Uterus (tissue), 4 donors: Measurements from ENCODE around the gene E2F8. TPM values are rescaled to one million over a fixed set of nuclear protein-coding genes. Genes with fewer than 3 reads are reported as not detected.

Experiments used
- DNase-seq, 2 donors: peaks; one replicate each; pipeline ENCODE4 v3.0.0-alpha.2; 2019 to 2020
- H3K27ac ChIP-seq, 2 donors: fragments of 200-600 bp; sonication (generic); 1 replicate in 1 of 2; 2 replicates in 1 of 2; pipeline ENCODE4 v1.5.1; 2016 to 2018
- H3K27me3 ChIP-seq, 2 donors: fragments of 200-600 bp; sonication (generic); one replicate each; pipeline ENCODE4 v1.5.1; 2018 to 2019; ENCODE audit warnings: control low read depth in 1 of 2
- H3K36me3 ChIP-seq, 2 donors: fragments of 200-600 bp; sonication (generic); one replicate each; pipeline ENCODE4 v1.5.1; 2019; ENCODE audit warnings: control low read depth in 1 of 2
- H3K4me1 ChIP-seq, 2 donors: fragments of 200-600 bp; sonication (generic); one replicate each; pipeline ENCODE4 v1.5.1; 2018 to 2019; ENCODE audit warnings: control low read depth in 1 of 2
- H3K4me3 ChIP-seq, 2 donors: fragments of 200-600 bp; sonication (generic); 1 replicate in 1 of 2; 2 replicates in 1 of 2; pipeline ENCODE4 v1.5.1; 2018 to 2019; ENCODE audit warnings: mild to moderate bottlenecking in 1 of 2
- H3K9me3 ChIP-seq, 2 donors: fragments of 200-600 bp; sonication (generic); one replicate each; pipeline ENCODE4 v1.5.1; 2019; ENCODE audit warnings: control low read depth in 1 of 2
- CTCF ChIP-seq, 4 experiments: fragments of 200-600 bp in 2 of 4; fragments of 450-650 bp in 2 of 4; sonication (generic) in 2 of 4; IDR thresholded peaks; one replicate each; pipeline ENCODE4 v1.5.1; 2016 to 2019; ENCODE audit warnings: antibody characterized with exemption in 4 of 4, mild to moderate bottlenecking in 2 of 4, moderate library complexity in 1 of 4
- POLR2A ChIP-seq, 2 donors: fragments of 450-650 bp; IDR thresholded peaks; one replicate each; pipeline ENCODE4 v1.6.1; 2016; ENCODE audit warnings: antibody characterized with exemption in 2 of 2, mild to moderate bottlenecking in 1 of 2, moderate library complexity in 1 of 2
- intact Hi-C: fragments of 100-400 bp; cut with DNase I; formaldehyde crosslinking; loops from one replicate; pipeline ENCODE4 v1.15.1; 2023; ENCODE audit warnings: low total_unique reads
- total RNA-seq, 4 donors: library from RNA; depleted of rRNA in 3 of 4; stranded (reverse); fragments of >200 nt in 3 of 4; gene quantifications; one replicate each; pipeline versions ENCODE4 v1.1.0 to v1.2.4, GENCODE V29; 2014 to 2023
- donor health status: DM: yes; HTN: yes; CAD: no.

The E2F8 gene
- total RNA-seq, 4 donors from 2014 or later, result 2.4 TPM; not detected in 3

GRCh38 chr11:19225123-19225522 lies 15.6 kb downstream of the E2F8 start:
- TF ChIP-seq CTCF (IDR thresholded peaks at IDR 0.05) (no peak), POLR2A (IDR thresholded peaks at IDR 0.05) (no peak)
- no peaks in the 10 kb centered on the region for H3K4me1 ChIP-seq

GRCh38 chr11:19220903-19221724 lies 19.6 kb downstream of the E2F8 start:
- no peak for TF ChIP-seq CTCF (IDR thresholded peaks at IDR 0.05)
- no peak for TF ChIP-seq POLR2A (IDR thresholded peaks at IDR 0.05)
- no peaks in the 10 kb centered on the region for H3K36me3 ChIP-seq
- H3K27me3 ChIP-seq, result no peaks in the 10 kb centered on the region
- no peak for DNase-seq
- H3K9me3 ChIP-seq, result no peaks in the 10 kb centered on the region
- H3K4me1 ChIP-seq, result no peaks in the 10 kb centered on the region
- no peak overlapping the region for H3K27ac ChIP-seq
- intact Hi-C loops, result no loop called here
- H3K4me3 ChIP-seq, result no peak overlapping the region

More at GRCh38 chr11:19225123-19225522, 15.6 kb downstream of the E2F8 start:
- Histone ChIP-seq H3K36me3 (no peaks in the 10 kb centered on the region), H3K4me3 (no peak overlapping the region), H3K27me3 (no peaks in the 10 kb centered on the region), H3K27ac (no peak overlapping the region), H3K9me3 (no peaks in the 10 kb centered on the region)
- no peak for DNase-seq
- intact Hi-C loops, result no loop called here

GRCh38 chr11:19218786-19219460 lies 21.8 kb downstream of the E2F8 start:
- Histone ChIP-seq H3K36me3 (no peaks in the 10 kb centered on the region), H3K27ac (no peak overlapping the region), H3K9me3 (no peaks in the 10 kb centered on the region), H3K27me3 (no peaks in the 10 kb centered on the region), H3K4me1 (no peaks in the 10 kb centered on the region), H3K4me3 (no peak overlapping the region)
- TF ChIP-seq CTCF (IDR thresholded peaks at IDR 0.05) (no peak), POLR2A (IDR thresholded peaks at IDR 0.05) (no peak)
- intact Hi-C loops, result no loop called here
- DNase-seq, result no peak

GRCh38 chr11:19218216-19218615 lies 22.5 kb downstream of the E2F8 start:
- Histone ChIP-seq H3K27ac (no peak overlapping the region), H3K36me3 (no peaks in the 10 kb centered on the region), H3K9me3 (no peaks in the 10 kb centered on the region), H3K4me3 (no peak overlapping the region), H3K4me1 (no peaks in the 10 kb centered on the region), H3K27me3 (no peaks in the 10 kb centered on the region)
- TF ChIP-seq CTCF (IDR thresholded peaks at IDR 0.05), result no peak
- TF ChIP-seq POLR2A (IDR thresholded peaks at IDR 0.05), result no peak
- intact Hi-C loops, result no loop called here
- no peak for DNase-seq

- TF ChIP-seq POLR2A (IDR thresholded peaks at IDR 0.05), result no peak
- TF ChIP-seq CTCF (IDR thresholded peaks at IDR 0.05), result no peak
- no peak overlapping the region for H3K27ac ChIP-seq
- no peaks in the 10 kb centered on the region for H3K9me3 ChIP-seq
- DNase-seq, result no peak
- H3K4me1 ChIP-seq, result no peaks in the 10 kb centered on the region
- H3K4me3 ChIP-seq, result no peak overlapping the region
- intact Hi-C loops, result no loop called here
- no peaks in the 10 kb centered on the region for H3K36me3 ChIP-seq
- no peaks in the 10 kb centered on the region for H3K27me3 ChIP-seq
Measured at GRCh38 chr11:19216709-19217374, 23.9 kb downstream of the E2F8 start.
